HG03060 (cell line): Measurements from ENCODE around the gene COX6B1.
"Not testable (repeated sequence)": the region's sequence is repeated elsewhere in the genome, so short reads cannot be mapped to it uniquely, and the experiment has no call there.

ENCODE experiments used
- ATAC-seq: cut with Tn5 transposase; IDR thresholded peaks from one replicate; pipeline ENCODE4 v1.9.1; 2021; ENCODE audit warnings: low read depth, moderate number of reproducible peaks; ENCODE audit not compliant: unreplicated experiment

COX6B1 gene

GRCh38 chr19:35663981-35664380 lies 15.9 kb downstream of the COX6B1 start:
- no peak for ATAC-seq

DNA sequence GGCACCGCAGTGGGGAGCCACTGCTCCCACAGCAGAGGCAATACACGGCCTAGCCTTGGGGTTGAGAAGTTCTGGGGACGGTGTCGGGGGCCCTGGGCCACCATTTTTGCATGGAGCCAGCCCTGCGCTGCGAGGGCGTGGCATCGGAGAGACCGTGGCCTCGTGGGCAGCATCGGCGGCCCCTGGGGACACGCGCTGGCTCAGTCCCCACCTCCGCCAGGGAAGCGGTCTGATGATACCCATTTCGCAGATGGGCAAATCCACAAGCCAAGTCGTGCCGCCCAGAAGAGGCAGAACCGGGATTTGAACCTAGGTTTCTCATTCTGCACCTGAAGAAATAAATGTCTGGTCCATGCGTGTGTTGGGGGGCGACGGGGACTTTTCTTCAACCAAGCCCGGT lies 17.0 kb downstream of the COX6B1 start:
- no peak for ATAC-seq

- no peak for ATAC-seq
Measured at GRCh38 chr19:35665604-35666003, 17.5 kb downstream of the COX6B1 start.

DNA sequence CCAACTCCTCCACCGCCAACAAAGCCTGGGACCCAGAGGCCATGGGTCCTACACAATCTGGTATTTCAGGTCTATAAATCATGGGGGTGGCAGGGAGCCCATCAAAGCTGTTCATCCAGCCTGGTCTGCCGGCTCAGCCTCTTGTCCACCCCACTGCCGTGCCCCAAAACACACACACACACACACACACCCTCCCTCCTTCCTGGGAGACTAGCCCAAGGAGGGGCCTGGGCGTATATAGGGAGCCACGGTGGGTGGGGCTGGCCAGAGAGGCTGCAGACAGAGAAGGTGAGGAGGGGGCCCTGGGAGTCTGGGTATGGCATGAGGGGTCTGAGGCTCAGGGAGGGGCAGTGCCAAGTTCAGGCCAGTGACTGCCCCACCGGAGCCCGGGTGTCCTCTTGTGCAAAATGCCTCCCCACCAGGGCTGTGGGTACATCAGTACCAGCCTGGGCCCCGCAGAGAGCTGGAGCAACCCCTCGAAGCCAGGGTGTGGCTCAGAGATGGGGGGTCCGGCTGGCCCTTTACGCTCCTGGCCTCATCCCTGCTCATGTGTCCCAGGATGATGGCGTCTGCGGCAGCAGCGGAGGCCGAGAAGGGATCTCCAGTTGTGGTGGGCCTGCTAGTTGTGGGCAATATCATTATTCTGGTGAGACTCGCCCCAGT lies 18.3 kb downstream of the COX6B1 start, which contains the start of gene UPK1A:
Gene UPK1A, plus strand, starts transcription at position 267 of the 663 bp plus-strand sequence. Its CDS starts 296 bp downstream, at position 563.
- no peak for ATAC-seq

- ATAC-seq: no peak
Measured at GRCh38 chr19:35669566-35669965, 21.4 kb downstream of the COX6B1 start.

GRCh38 chr19:35669974-35670373 lies 21.9 kb downstream of the COX6B1 start:
- ATAC-seq: no peak

DNA sequence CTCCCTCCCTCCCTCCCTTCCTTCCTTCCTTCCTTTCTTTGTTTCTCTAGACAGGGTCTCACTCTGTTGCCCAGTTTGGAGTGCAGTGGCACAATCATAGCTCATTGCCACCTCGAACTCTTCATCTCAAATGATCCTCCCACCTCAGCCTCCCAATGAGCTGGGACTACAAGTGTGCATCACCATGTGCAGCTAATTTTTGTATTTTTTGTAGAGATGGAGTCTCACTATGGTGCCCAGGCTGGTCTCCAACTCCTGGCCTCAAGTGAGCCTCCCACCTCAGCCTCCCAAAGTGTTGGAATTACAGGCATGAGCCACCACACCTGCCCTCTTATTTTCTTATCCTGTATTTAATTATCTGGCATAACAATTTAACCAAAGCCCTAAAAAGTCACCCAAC lies 22.6 kb downstream of the COX6B1 start:
- no peak for ATAC-seq

DNA sequence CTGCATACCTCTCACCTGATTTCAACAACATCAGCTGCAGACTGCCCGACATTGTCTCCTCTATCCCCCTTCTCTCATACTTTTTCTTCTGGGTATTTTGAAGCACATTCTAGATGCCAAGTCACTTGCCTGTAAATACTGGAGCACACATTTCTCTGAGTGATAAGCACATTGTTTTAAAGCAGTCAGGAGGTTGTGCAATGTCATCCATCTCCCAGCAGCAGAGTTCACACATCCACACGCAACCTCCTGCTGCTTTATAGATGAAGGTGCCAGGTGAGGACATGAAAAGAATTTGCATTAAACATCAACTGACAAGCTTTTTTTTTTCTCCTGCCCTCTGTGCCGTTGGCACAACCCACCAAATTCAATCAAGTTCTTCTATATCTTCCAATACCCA lies 23.7 kb downstream of the COX6B1 start:
- ATAC-seq: no peak

- no peak for ATAC-seq
Measured at GRCh38 chr19:35673121-35673804, 25.1 kb downstream of the COX6B1 start.

DNA sequence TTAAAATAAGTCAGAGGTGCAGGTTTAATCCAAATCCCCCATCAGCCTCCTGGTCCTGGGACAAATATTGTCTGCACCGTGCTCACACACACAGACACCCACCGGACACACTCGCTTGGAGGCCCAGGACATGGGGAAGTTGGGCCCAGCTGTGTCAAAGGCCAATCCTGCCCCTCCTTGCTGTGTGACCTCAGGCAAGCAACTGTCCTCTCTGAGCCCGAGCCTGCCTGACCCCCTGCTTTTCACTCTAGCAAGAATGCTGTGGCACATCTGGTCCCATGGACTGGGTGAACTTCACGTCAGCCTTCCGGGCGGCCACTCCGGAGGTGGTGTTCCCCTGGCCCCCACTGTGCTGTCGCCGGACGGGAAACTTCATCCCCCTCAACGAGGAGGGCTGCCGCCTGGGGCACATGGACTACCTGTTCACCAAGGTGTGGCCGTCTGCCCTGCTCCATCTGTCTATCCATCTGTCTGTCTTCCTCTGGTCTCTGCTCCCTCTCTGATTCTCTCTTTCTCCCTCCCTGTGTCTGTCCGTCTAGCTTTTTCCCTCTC lies 27.5 kb downstream of the COX6B1 start:
- ATAC-seq: no peak

GRCh38 chr19:35689836-35690235 lies 41.7 kb downstream of the COX6B1 start:
- ATAC-seq: no peak

- not testable (repeated sequence) for ATAC-seq
Measured at GRCh38 chr19:35691106-35691505, 43.0 kb downstream of the COX6B1 start.

DNA sequence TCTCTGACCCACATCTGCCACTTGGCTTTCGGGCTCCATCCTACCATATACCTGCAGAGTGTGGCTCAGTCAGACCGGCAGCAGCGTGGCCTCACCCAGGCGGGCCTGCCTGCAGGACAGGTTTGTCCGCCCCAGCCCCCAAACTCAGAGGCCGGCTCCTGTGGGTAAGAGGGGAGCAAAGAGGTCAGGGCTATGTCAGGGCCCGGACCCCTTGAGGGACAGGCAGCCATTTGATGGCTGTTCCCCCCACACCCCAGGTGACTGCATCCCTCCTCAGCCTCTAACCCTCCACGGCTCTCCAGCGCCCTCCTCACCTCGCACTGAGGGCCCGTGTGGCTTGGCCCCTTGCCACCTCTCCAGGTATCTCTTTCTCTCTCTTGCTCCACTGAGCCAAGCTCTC lies 43.9 kb downstream of the COX6B1 start:
- ATAC-seq: no peak

DNA sequence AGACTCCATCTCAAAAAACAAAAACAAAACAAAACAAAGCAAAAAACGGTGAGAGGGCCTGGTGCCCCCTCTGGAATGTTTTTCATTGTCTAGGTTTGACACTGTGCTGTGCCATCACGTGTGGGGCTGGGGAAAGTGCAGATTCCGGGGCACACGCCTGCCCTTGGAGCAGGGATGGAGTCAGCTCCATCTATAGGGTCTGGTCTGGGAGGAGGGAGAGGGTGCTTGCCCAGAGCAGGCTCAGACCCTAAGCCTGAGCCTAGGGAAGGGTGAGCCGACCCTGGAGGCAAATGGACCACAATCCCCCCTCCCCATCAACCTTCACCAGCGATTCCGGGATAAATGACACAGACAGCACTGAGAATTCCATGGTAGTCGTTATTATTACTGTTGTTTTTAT lies 45.3 kb downstream of the COX6B1 start:
- ATAC-seq: no peak

DNA sequence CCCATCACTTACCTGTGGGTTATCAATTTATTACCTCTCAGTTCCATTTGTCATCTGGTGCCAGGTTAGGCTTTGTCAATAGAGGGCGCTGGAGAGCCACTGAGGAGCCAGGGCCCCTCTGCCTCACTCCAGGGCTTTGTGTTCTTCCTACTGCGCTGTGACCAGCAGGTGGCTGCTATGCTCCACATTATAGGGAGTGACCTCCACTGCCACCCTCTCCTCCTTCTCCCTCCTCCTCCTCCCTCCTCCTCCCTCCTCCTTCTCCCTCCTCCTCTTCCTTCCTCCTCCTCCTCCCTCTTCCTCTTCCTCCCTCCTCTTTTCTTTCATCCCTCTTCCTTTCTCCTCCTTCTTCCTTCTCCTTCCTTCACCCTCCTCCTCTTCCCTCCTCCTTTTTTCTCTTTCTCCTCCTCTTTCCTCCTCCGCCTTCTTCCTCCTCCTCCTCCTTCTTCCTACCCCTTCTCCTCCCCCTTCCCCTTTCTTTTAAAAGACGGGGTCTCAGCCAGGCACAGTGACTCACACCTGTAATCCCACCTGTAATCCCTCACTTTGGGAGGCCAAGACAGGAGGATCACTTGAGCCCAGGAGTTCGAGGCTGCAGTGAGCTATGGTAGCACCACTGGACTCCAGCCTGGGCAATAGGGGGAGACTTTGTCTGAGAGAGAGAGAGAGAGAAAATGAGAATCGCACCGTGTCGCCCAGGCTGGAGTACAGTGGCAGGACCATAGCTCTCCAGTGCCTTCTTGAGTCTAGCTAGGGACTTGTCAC lies 45.9 kb downstream of the COX6B1 start:
- no peak for ATAC-seq

DNA sequence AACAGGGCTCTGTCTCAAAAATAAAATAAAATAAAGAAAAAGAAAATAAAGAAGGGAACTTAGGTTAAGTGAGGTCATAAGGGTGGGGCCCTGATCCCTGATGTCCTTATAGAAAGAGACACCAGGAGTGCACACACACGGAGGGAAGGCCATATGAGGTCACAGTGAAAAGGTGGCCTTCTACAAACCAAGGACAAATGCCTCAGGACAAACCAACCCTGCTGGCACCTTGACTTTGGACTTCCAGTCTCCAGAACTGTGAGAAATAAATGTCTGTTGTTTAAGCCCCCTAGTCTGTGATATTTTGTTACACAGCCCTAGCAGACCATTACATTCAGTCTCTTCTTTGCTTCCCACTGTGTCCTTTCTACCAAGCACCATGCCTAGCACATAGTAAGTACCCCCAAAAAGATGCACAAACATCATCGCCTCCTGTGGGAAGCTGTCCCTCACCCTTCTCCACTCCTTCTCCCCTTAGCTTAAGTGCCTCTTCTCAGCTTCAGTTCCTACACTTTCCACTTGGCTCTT lies 47.8 kb downstream of the COX6B1 start:
- no peak for ATAC-seq

GRCh38 chr19:35696835-35697234 lies 48.7 kb downstream of the COX6B1 start:
- no peak for ATAC-seq

- peak; percentile 87 for ATAC-seq
Measured at GRCh38 chr19:35702223-35703012, 54.3 kb downstream of the COX6B1 start.

- ATAC-seq: no peak
Measured at GRCh38 chr19:35703343-35703742, 55.2 kb downstream of the COX6B1 start.

DNA sequence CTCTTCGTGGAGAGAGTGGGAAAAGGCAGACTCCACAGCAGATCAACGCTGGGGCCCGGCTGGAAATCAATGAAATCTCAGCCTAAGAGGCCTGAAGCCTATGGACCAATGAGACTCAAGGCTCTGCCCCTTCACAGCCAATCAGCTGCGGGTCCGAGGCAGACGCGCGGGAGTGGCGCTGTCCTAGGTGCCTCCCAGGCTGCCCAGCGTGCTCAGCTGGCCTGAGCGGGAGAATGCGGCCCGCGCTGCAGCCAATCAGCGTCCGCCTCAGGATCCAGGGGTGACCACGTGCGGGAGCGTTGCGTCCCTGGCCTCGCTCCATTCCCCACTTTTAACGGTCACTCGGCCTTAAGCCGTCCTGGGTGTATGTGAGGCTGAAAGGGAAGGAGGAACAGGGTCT lies 56.1 kb downstream of the COX6B1 start, which contains the start of gene ZBTB32:
Gene ZBTB32, plus strand, starts transcription at position 341 of the 400 bp plus-strand sequence. CDS start 10,069 bp downstream, outside the sequence.
- no peak for ATAC-seq
